Activated naive CD4-positive, alpha-beta T cell treated with anti-CD3 and anti-CD28 coated beads for 36 hours (primary cell): ENCODE measurements around the gene KRTAP1-1. TPM values are rescaled to one million over a fixed set of nuclear protein-coding genes. Genes with fewer than 3 reads are reported as not detected.
"Not testable (repeated sequence)": the region's sequence is repeated elsewhere in the genome, so short reads cannot be mapped to it uniquely, and the experiment has no call there.

Experiments
- CTCF ChIA-PET: fragments of 350-600 bp; sonication (Branson Sonifier 250); formaldehyde crosslinking; loops from one replicate; lab custom pipeline; 2021; ENCODE audit warnings: antibody characterized with exemption; lab: Charles Lee
- DNase-seq: peaks from one replicate; pipeline ENCODE4 v3.0.0-alpha.2; 2020
- H3K27ac Mint-ChIP-seq: one replicate; pipeline ENCODE4 v1.8.0; 2021; ENCODE audit warnings: mild to moderate bottlenecking, mixed read lengths
- H3K27me3 Mint-ChIP-seq: one replicate; pipeline ENCODE4 v1.8.0; 2021; ENCODE audit warnings: low read depth, mixed read lengths
- H3K36me3 Mint-ChIP-seq: one replicate; pipeline ENCODE4 v1.8.0; 2021; ENCODE audit warnings: low read depth, mixed read lengths
- H3K4me1 Mint-ChIP-seq: one replicate; pipeline ENCODE4 v1.8.0; 2021; ENCODE audit warnings: low read depth, mixed read lengths
- H3K4me3 Mint-ChIP-seq: one replicate; pipeline ENCODE4 v1.8.0; 2021; ENCODE audit warnings: mild to moderate bottlenecking, moderate library complexity, mixed read lengths
- H3K9me3 Mint-ChIP-seq: one replicate; pipeline ENCODE4 v1.8.0; 2021; ENCODE audit warnings: mixed read lengths
- intact Hi-C: fragments of 100-400 bp; cut with micrococcal nuclease; formaldehyde crosslinking; loops from one replicate; pipeline ENCODE4 v1.15.1; 2023
- total RNA-seq, 2 experiments: library from RNA; stranded (reverse); gene quantifications; one replicate each; pipeline ENCODE4 v1.2.3, GENCODE V29; 2021

Gene KRTAP1-1
- total RNA-seq, 2 experiments from 2014 or later = not detected

GRCh38 chr17:40999563-40999962 lies 41.7 kb downstream of the KRTAP1-1 start, which contains the start of gene KRTAP3-2:
Gene KRTAP3-2 (minus strand): TSS chr17:40999906. CDS start chr17:40999853, 53 bp downstream.
- H3K4me3 Mint-ChIP-seq, H3K36me3 Mint-ChIP-seq, H3K4me1 Mint-ChIP-seq, H3K9me3 Mint-ChIP-seq, intact Hi-C loops, CTCF ChIA-PET, DNase-seq, H3K27ac Mint-ChIP-seq: not testable (repeated sequence)
- H3K27me3 Mint-ChIP-seq = peaks cover 20% of the 10 kb centered on the region

GRCh38 chr17:40997361-40997760 lies 43.9 kb downstream of the KRTAP1-1 start:
- Mint-ChIP-seq H3K36me3 (no peaks in the 10 kb centered on the region), H3K9me3 (no peaks in the 10 kb centered on the region), H3K27ac (no peak overlapping the region), H3K4me1 (no peaks in the 10 kb centered on the region), H3K4me3 (no peak overlapping the region), H3K27me3 (peaks cover 31% of the 10 kb centered on the region)
- intact Hi-C loops = no loop called here
- DNase-seq = no peak
- CTCF ChIA-PET = no interaction called here

- intact Hi-C loops = no loop called here
- Mint-ChIP-seq H3K27me3 (peaks cover 33% of the 10 kb centered on the region), H3K27ac (no peak overlapping the region), H3K4me3 (no peak overlapping the region), H3K36me3 (no peaks in the 10 kb centered on the region), H3K9me3 (no peaks in the 10 kb centered on the region), H3K4me1 (no peaks in the 10 kb centered on the region)
- no peak for DNase-seq
- CTCF ChIA-PET = interaction anchor here (0.7 kb wide), 1 partner anchor 17 kb away, joined by 3 read pairs; no protein-coding TSS in a partner anchor
Observed at GRCh38 chr17:40996829-40997228, 44.4 kb downstream of the KRTAP1-1 start.

- Mint-ChIP-seq H3K36me3 (no peaks in the 10 kb centered on the region), H3K4me3 (no peak overlapping the region), H3K27ac (no peak overlapping the region), H3K4me1 (no peaks in the 10 kb centered on the region), H3K27me3 (peaks cover 32% of the 10 kb centered on the region), H3K9me3 (no peaks in the 10 kb centered on the region)
- CTCF ChIA-PET = interaction anchor here (0.6 to 0.7 kb wide), 2 partner anchors 15 to 1342 kb away, joined by 3 read pairs; no protein-coding TSS in a partner anchor
- no peak for DNase-seq
- intact Hi-C loops = no loop called here
Observed at GRCh38 chr17:40995116-40995515, 46.1 kb downstream of the KRTAP1-1 start.

- H3K9me3 Mint-ChIP-seq = no peaks in the 10 kb centered on the region
- intact Hi-C loops = no loop called here
- no peaks in the 10 kb centered on the region for H3K36me3 Mint-ChIP-seq
- CTCF ChIA-PET = no interaction called here
- DNase-seq = no peak
- peaks cover 28% of the 10 kb centered on the region for H3K27me3 Mint-ChIP-seq
- no peaks in the 10 kb centered on the region for H3K4me1 Mint-ChIP-seq
- no peak within 1 kb of the TSS for H3K4me3 Mint-ChIP-seq
- no peak within 1 kb of the TSS for H3K27ac Mint-ChIP-seq
Observed at GRCh38 chr17:40993839-40994238, 47.4 kb downstream of the KRTAP1-1 start, which contains the start of gene KRTAP3-3. Gene KRTAP3-3 (minus strand): TSS chr17:40994164. CDS start chr17:40994097, 67 bp downstream.

- no peak for DNase-seq
- no peaks in the 10 kb centered on the region for H3K9me3 Mint-ChIP-seq
- intact Hi-C loops = no loop called here
- no peak overlapping the region for H3K4me3 Mint-ChIP-seq
- no peak overlapping the region for H3K27ac Mint-ChIP-seq
- no peaks in the 10 kb centered on the region for H3K36me3 Mint-ChIP-seq
- no peaks in the 10 kb centered on the region for H3K4me1 Mint-ChIP-seq
- peaks cover 24% of the 10 kb centered on the region for H3K27me3 Mint-ChIP-seq
- CTCF ChIA-PET = no interaction called here
Observed at GRCh38 chr17:40993084-40993483, 48.2 kb downstream of the KRTAP1-1 start.

GRCh38 chr17:40992666-40993065 lies 48.6 kb downstream of the KRTAP1-1 start:
- Mint-ChIP-seq H3K4me3 (no peak overlapping the region), H3K9me3 (no peaks in the 10 kb centered on the region), H3K36me3 (no peaks in the 10 kb centered on the region), H3K27me3 (peaks cover 23% of the 10 kb centered on the region), H3K27ac (no peak overlapping the region), H3K4me1 (no peaks in the 10 kb centered on the region)
- CTCF ChIA-PET = no interaction called here
- intact Hi-C loops = no loop called here
- no peak for DNase-seq

Other genes starting within 250 kb of the KRTAP1-1 start
- not detected for gene KRT28, start 241.5 kb downstream of the KRTAP1-1 start, total RNA-seq
- 10 to 100 TPM; 32.5 to 34.7 TPM for gene KRT10, start 218.8 kb downstream of the KRTAP1-1 start, total RNA-seq
- gene KRT12, start 174.2 kb downstream of the KRTAP1-1 start, total RNA-seq = not detected
- not detected for gene KRT20, start 156.2 kb downstream of the KRTAP1-1 start, total RNA-seq
- not detected for gene KRT23, start 103.8 kb downstream of the KRTAP1-1 start, total RNA-seq
- not detected for gene KRT39, start 74.5 kb downstream of the KRTAP1-1 start, total RNA-seq
- not detected for gene KRT40, start 57.1 kb downstream of the KRTAP1-1 start, total RNA-seq
- not detected for gene KRTAP3-3, start 47.3 kb downstream of the KRTAP1-1 start, total RNA-seq
- gene KRTAP3-2, start 41.5 kb downstream of the KRTAP1-1 start, total RNA-seq = not detected
- not detected for gene KRTAP3-1, start 32.3 kb downstream of the KRTAP1-1 start, total RNA-seq
- not detected for gene KRTAP1-5, start 14.2 kb downstream of the KRTAP1-1 start, total RNA-seq
- not detected for gene KRTAP1-4, start 11.3 kb downstream of the KRTAP1-1 start, total RNA-seq
- not detected for gene KRTAP1-3, start 6.6 kb downstream of the KRTAP1-1 start, total RNA-seq
- gene KRTAP2-1, start 5.9 kb upstream of the KRTAP1-1 start, total RNA-seq = not detected
- not detected for gene KRTAP2-2, start 13.8 kb upstream of the KRTAP1-1 start, total RNA-seq
- gene KRTAP2-3, start 18.7 kb upstream of the KRTAP1-1 start, total RNA-seq = not detected
- not detected for gene KRTAP2-4, start 24.4 kb upstream of the KRTAP1-1 start, total RNA-seq
- not detected for gene KRTAP4-7, start 42.7 kb upstream of the KRTAP1-1 start, total RNA-seq
- gene KRTAP4-8, start 56.7 kb upstream of the KRTAP1-1 start, total RNA-seq = not detected
- not detected for gene KRTAP4-16, start 60.8 kb upstream of the KRTAP1-1 start, total RNA-seq
- gene KRTAP4-9, start 63.9 kb upstream of the KRTAP1-1 start, total RNA-seq = not detected
- not detected for gene KRTAP4-11, start 76.9 kb upstream of the KRTAP1-1 start, total RNA-seq
- not detected for gene KRTAP4-12, start 82.7 kb upstream of the KRTAP1-1 start, total RNA-seq
- gene KRTAP4-6, start 99.1 kb upstream of the KRTAP1-1 start, total RNA-seq = not detected
- not detected for gene KRTAP4-5, start 108.4 kb upstream of the KRTAP1-1 start, total RNA-seq
- gene KRTAP4-4, start 119.3 kb upstream of the KRTAP1-1 start, total RNA-seq = not detected
- not detected for gene KRTAP4-3, start 126.8 kb upstream of the KRTAP1-1 start, total RNA-seq
- not detected for gene KRTAP4-2, start 136.8 kb upstream of the KRTAP1-1 start, total RNA-seq
- not detected for gene KRTAP4-1, start 143.5 kb upstream of the KRTAP1-1 start, total RNA-seq
- not detected for gene KRTAP9-1, start 148.4 kb upstream of the KRTAP1-1 start, total RNA-seq
- not detected for gene KRTAP9-2, start 185.2 kb upstream of the KRTAP1-1 start, total RNA-seq
- not detected for gene KRTAP9-3, start 191.0 kb upstream of the KRTAP1-1 start, total RNA-seq
- gene KRTAP9-8, start 196.5 kb upstream of the KRTAP1-1 start, total RNA-seq = not detected
- gene KRTAP9-4, start 208.2 kb upstream of the KRTAP1-1 start, total RNA-seq = not detected
- not detected for gene KRTAP9-9, start 213.9 kb upstream of the KRTAP1-1 start, total RNA-seq
- not detected for gene KRTAP9-6, start 223.9 kb upstream of the KRTAP1-1 start, total RNA-seq
- gene KRTAP9-7, start 234.2 kb upstream of the KRTAP1-1 start, total RNA-seq = not detected